HepG2 (cell line): ENCODE measurements around the gene BORCS5. TPM values are rescaled to one million over a fixed set of nuclear protein-coding genes. Genes with fewer than 3 reads are reported as not detected.

Experiments
- ARHGAP35 ChIP-seq: sonication (generic); formaldehyde crosslinking; IDR thresholded peaks from 2 replicates; pipeline ENCODE4 v1.9.0; 2022; ENCODE audit warnings: mild to moderate bottlenecking, inconsistent platforms, moderate library complexity, missing genetic modification reagents, borderline replicate concordance
- BRCA1 ChIP-seq: sonication (generic); formaldehyde crosslinking; IDR thresholded peaks from 2 replicates; pipeline ENCODE4 v1.4.0; 2020; ENCODE audit warnings: missing genetic modification reagents
- CCAR2 ChIP-seq: fragments of 200-400 bp; formaldehyde crosslinking; optimal IDR thresholded peaks from 2 replicates; pipeline ENCODE3; 2018; ENCODE audit warnings: low read depth, mild to moderate bottlenecking, low read length, moderate library complexity
- GATAD1 ChIP-seq: IDR thresholded peaks from 2 replicates; pipeline ENCODE4 v1.6.1; 2016; ENCODE audit warnings: missing genetic modification reagents, missing compliant biosample characterization
- HOXD1 ChIP-seq: sonication (generic); formaldehyde crosslinking; IDR thresholded peaks from 2 replicates; pipeline ENCODE4 v1.5.0; 2020; ENCODE audit warnings: missing genetic modification reagents
- NR2F1 ChIP-seq, 2 experiments: fragments of 450-650 bp in 1 of 2; formaldehyde crosslinking in 1 of 2; IDR thresholded peaks; 2 replicates each; pipeline versions ENCODE4 v1.5.0 to v1.6.1; 2016 to 2020; ENCODE audit warnings: mild to moderate bottlenecking in 1 of 2, missing compliant biosample characterization in 1 of 2, missing genetic modification reagents in 1 of 2, moderate library complexity in 1 of 2
- ONECUT2 ChIP-seq: sonication (generic); formaldehyde crosslinking; IDR thresholded peaks from 2 replicates; pipeline ENCODE4 v1.4.0; 2020; ENCODE audit warnings: missing genetic modification reagents
- POLR2AphosphoS5 ChIP-seq: IDR thresholded peaks from 2 replicates; pipeline ENCODE4 v1.6.1; 2012; ENCODE audit warnings: low read depth, low read length
- RBM39 ChIP-seq: fragments of 200-400 bp; formaldehyde crosslinking; IDR thresholded peaks from one replicate; pipeline ENCODE4 v1.6.1; 2018; ENCODE audit warnings: antibody characterized with exemption, mild to moderate bottlenecking, low read depth, low read length; ENCODE audit not compliant: poor library complexity, severe bottlenecking
- SMARCC2 ChIP-seq: fragments of 450-650 bp; IDR thresholded peaks from 2 replicates; pipeline ENCODE4 v1.6.1; 2017; ENCODE audit warnings: antibody characterized with exemption, mild to moderate bottlenecking
- SOX5 ChIP-seq: IDR thresholded peaks from 2 replicates; pipeline ENCODE4 v1.6.1; 2016; ENCODE audit warnings: borderline replicate concordance
- STAT5B ChIP-seq: sonication (generic); formaldehyde crosslinking; IDR thresholded peaks from 2 replicates; pipeline ENCODE4 v1.4.0; 2020; ENCODE audit warnings: missing genetic modification reagents
- TGIF2 ChIP-seq: IDR thresholded peaks from 2 replicates; pipeline ENCODE4 v1.6.1; 2016; ENCODE audit warnings: control low read depth, missing compliant biosample characterization
- ZBTB10 ChIP-seq: sonication (generic); formaldehyde crosslinking; IDR thresholded peaks from 2 replicates; pipeline ENCODE4 v1.4.0; 2020; ENCODE audit warnings: missing genetic modification reagents, borderline replicate concordance
- ZGPAT ChIP-seq: IDR thresholded peaks from 2 replicates; pipeline ENCODE4 v1.6.1; 2016; ENCODE audit warnings: mild to moderate bottlenecking
- ZKSCAN8 ChIP-seq: IDR thresholded peaks from 2 replicates; pipeline ENCODE4 v1.6.1; 2016; ENCODE audit warnings: borderline replicate concordance, missing genetic modification reagents, missing compliant biosample characterization
- ZNF124 ChIP-seq: sonication (generic); formaldehyde crosslinking; IDR thresholded peaks from 2 replicates; pipeline ENCODE4 v1.4.0; 2020; ENCODE audit warnings: missing genetic modification reagents
- ZNF280D ChIP-seq: sonication (generic); formaldehyde crosslinking; IDR thresholded peaks from 2 replicates; pipeline ENCODE4 v1.5.1; 2020; ENCODE audit warnings: mild to moderate bottlenecking, missing genetic modification reagents
- ZNF33A ChIP-seq: sonication (generic); formaldehyde crosslinking; IDR thresholded peaks from 2 replicates; pipeline ENCODE4 v1.5.1; 2020; ENCODE audit warnings: missing genetic modification reagents, mild to moderate bottlenecking, moderate library complexity, borderline replicate concordance
- ZNF549 ChIP-seq: sonication (generic); formaldehyde crosslinking; IDR thresholded peaks from 2 replicates; pipeline ENCODE4 v1.5.0; 2020; ENCODE audit warnings: missing genetic modification reagents
- ZNF569 ChIP-seq: sonication (generic); formaldehyde crosslinking; IDR thresholded peaks from 2 replicates; pipeline ENCODE4 v1.5.0; 2020; ENCODE audit warnings: mild to moderate bottlenecking, missing genetic modification reagents, moderate library complexity, borderline replicate concordance
- ZSCAN12 ChIP-seq: sonication (generic); formaldehyde crosslinking; IDR thresholded peaks from 2 replicates; pipeline ENCODE4 v1.9.0; 2021; ENCODE audit warnings: mild to moderate bottlenecking, missing genetic modification reagents
- ZSCAN31 ChIP-seq: sonication (generic); formaldehyde crosslinking; IDR thresholded peaks from 2 replicates; pipeline ENCODE4 v1.5.0; 2020; ENCODE audit warnings: low read depth, mild to moderate bottlenecking, missing genetic modification reagents
- polyA plus RNA-seq, 8 experiments: library from polyadenylated mRNA; depleted of rRNA in 3 of 8; stranded (reverse) in 7 of 8; unstranded in 1 of 8; fragments of >200 nt; fragmentation: Illumina TruSeq in 4 of 8; extraction: Trizol in 4 of 8; gene quantifications; 2 replicates each; pipeline versions ENCODE4 v1.2.1 to v1.2.3, GENCODE V29; 2011 to 2016; ENCODE audit warnings: low read depth in 4 of 8, missing spikeins in 1 of 8, mixed read lengths in 1 of 8; ENCODE audit not compliant: insufficient read depth in 1 of 8
- total RNA-seq, 5 experiments: library from RNA; depleted of rRNA; stranded (reverse); fragments of >200 nt; fragmentation: Illumina TruSeq; extraction: Trizol; gene quantifications; 2 replicates each; pipeline ENCODE4 v1.2.3, GENCODE V29; 2016; ENCODE audit warnings: low read depth in 1 of 5

BORCS5 gene
- total and polyA plus RNA-seq, 2 of the 13 experiments (the other 11 are each of a cell fraction or from before 2014, with no cell fraction given): 3.9 to 4.7 TPM

GRCh38 chr12:12349711-12350665 lies 6.9 kb upstream of the BORCS5 start, which contains the start of gene MANSC1 (continued):
- TF ChIP-seq ZGPAT (CRISPR knock-in tag) (no peak; the same call in 1 of the 2 replicates), ONECUT2 (CRISPR knock-in tag) (no peak), HOXD1 (CRISPR knock-in tag) (no peak), TGIF2 (CRISPR knock-in tag) (no peak), SOX5 (CRISPR knock-in tag) (no peak), ZNF280D (no peak), ARHGAP35 (CRISPR knock-in tag) (no peak), ZSCAN31 (CRISPR knock-in tag) (0 out of 2 replicates have a peak, but pooled peaks have one; percentile 68), POLR2AphosphoS5 (no peak), ZNF124 (CRISPR knock-in tag) (no peak), CCAR2 (no peak), ZBTB10 (peak; percentile 65; the same call in 1 of the 2 replicates), GATAD1 (CRISPR knock-in tag) (no peak), SMARCC2 (no peak), ZKSCAN8 (CRISPR knock-in tag) (no peak), BRCA1 (no peak), ZSCAN12 (CRISPR knock-in tag) (no peak), RBM39 (peak; percentile 33), ZNF549 (CRISPR knock-in tag) (no peak), ZNF569 (CRISPR knock-in tag) (no peak), ZNF33A (no peak), STAT5B (CRISPR knock-in tag) (no peak), NR2F1 (CRISPR knock-in tag; IDR thresholded peaks at IDR 0.05) (no peak; a peak in 1 of 4 replicates)
